Measurements from ENCODE around the gene SEMA5A.
A peak's percentile ranks its signal among the peaks of the same experiment; 100 is the strongest.

Gene SEMA5A

GRCh38 chr5:9451037-9451436, 94.8 kb downstream of the SEMA5A start:
- FAIRE-seq = no peak

GRCh38 chr5:9447691-9448090, 98.2 kb downstream of the SEMA5A start:
- FAIRE-seq = peak; percentile 38
- no peak for TF ChIP-seq POLR2A (IDR thresholded peaks at IDR 0.05; ENCODE audit: low read depth, low read length)
- no peak for DNase-seq (ENCODE audit: insufficient read length)

More at GRCh38 chr5:9451037-9451436, 94.8 kb downstream of the SEMA5A start:
- TF ChIP-seq POLR2AphosphoS5 (IDR thresholded peaks at IDR 0.05; ENCODE audit: low read depth, low read length) = no peak
- no peak for TF ChIP-seq POLR2A (IDR thresholded peaks at IDR 0.05; ENCODE audit: low read depth, low read length)
- TF ChIP-seq TAF1 (IDR thresholded peaks at IDR 0.05; ENCODE audit: borderline replicate concordance, low read depth, low read length) = no peak
- DNase-seq (ENCODE audit: insufficient read length) = no peak

GRCh38 chr5:9445826-9446388, 100.0 kb downstream of the SEMA5A start:
- no peak for DNase-seq (ENCODE audit: insufficient read length)
- peak; percentile 64 for FAIRE-seq
- TF ChIP-seq TAF1 (IDR thresholded peaks at IDR 0.05; ENCODE audit: borderline replicate concordance, low read depth, low read length) (no peak), POLR2AphosphoS5 (IDR thresholded peaks at IDR 0.05; ENCODE audit: low read depth, low read length) (no peak), POLR2A (IDR thresholded peaks at IDR 0.05; ENCODE audit: low read depth, low read length) (no peak)

DNA sequence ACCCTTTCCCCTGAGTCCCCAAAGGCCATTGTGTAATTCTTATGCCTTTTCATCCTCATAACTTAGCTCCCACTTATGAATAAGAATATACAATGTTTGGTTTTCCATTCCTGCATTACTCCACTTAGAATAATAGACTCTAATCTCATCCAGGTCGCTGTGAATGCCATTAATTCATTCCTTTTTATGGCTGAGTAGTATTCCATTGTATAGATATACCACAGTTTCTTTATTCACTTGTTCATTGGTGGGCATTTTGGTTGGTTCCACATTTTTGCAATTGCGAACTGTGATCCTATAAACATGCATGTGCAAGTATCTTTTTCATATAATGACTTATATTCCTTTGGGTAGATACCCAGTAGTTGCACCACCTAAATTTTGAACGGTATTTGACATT, 101.5 kb downstream of the SEMA5A start:
- FAIRE-seq (no peak), DNase-seq (ENCODE audit: insufficient read length) (no peak)
- TF ChIP-seq POLR2AphosphoS5 (IDR thresholded peaks at IDR 0.05; ENCODE audit: low read depth, low read length) = no peak
- no peak for TF ChIP-seq POLR2A (IDR thresholded peaks at IDR 0.05; ENCODE audit: low read depth, low read length)
- no peak for TF ChIP-seq TAF1 (IDR thresholded peaks at IDR 0.05; ENCODE audit: borderline replicate concordance, low read depth, low read length)

DNA sequence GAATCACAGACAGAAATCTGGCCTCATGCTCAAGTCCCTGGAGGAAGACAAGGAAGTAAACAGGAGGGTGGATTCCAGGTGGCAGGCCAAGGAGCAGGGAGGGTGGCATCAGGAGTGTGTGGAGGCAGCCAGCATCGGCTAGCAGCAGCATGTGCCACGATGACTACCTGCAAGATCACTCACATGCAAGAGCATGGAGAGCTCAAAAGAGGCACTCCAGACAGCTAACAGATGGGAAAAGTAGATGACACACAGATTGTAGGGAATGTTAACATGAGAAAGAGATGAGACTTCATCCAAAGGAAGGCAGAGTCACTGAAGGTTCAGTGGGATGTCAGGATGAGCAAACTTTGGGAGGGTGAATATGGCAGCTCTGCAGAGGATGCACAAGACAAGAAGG, 104.3 kb downstream of the SEMA5A start:
- no peak for DNase-seq (ENCODE audit: insufficient read length)
- no peak for FAIRE-seq

DNA sequence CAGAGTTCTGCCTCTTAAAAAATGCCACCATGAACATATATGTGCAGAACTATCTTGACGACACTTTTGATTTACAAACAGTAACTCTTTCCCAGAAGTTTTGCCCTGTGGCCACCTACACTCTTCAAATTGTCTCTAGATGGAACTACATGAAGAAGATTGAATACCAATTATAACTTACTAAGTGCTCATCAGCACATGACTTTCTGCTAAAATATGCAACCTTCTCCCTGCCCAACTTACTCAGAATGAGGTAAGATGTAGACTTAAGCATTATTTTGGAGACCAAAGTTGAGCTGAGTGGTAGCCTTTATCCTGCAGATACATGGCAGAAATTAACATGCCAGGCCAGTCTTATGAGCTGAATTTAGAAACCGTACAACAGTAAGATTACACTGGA, 105.4 kb downstream of the SEMA5A start:
- DNase-seq (ENCODE audit: insufficient read length) = no peak
- peak; percentile 70 for FAIRE-seq
- TF ChIP-seq POLR2A (IDR thresholded peaks at IDR 0.05; ENCODE audit: low read depth, low read length) (no peak), TAF1 (IDR thresholded peaks at IDR 0.05; ENCODE audit: borderline replicate concordance, low read depth, low read length) (no peak), POLR2AphosphoS5 (IDR thresholded peaks at IDR 0.05; ENCODE audit: low read depth, low read length) (no peak)

More for the DNA sequence above, 104.3 kb downstream of the SEMA5A start:
- TF ChIP-seq POLR2AphosphoS5 (IDR thresholded peaks at IDR 0.05; ENCODE audit: low read depth, low read length) (no peak), TAF1 (IDR thresholded peaks at IDR 0.05; ENCODE audit: borderline replicate concordance, low read depth, low read length) (no peak), POLR2A (IDR thresholded peaks at IDR 0.05; ENCODE audit: low read depth, low read length) (no peak)

GRCh38 chr5:9439531-9440292, 106.2 kb downstream of the SEMA5A start:
- FAIRE-seq (no peak), DNase-seq (ENCODE audit: insufficient read length) (no peak)
- TF ChIP-seq POLR2A (IDR thresholded peaks at IDR 0.05; ENCODE audit: low read depth, low read length) = no peak
- TF ChIP-seq POLR2AphosphoS5 (IDR thresholded peaks at IDR 0.05; ENCODE audit: low read depth, low read length) = no peak
- no peak for TF ChIP-seq TAF1 (IDR thresholded peaks at IDR 0.05; ENCODE audit: borderline replicate concordance, low read depth, low read length)

GRCh38 chr5:9438596-9439354, 107.1 kb downstream of the SEMA5A start:
- TF ChIP-seq POLR2A (IDR thresholded peaks at IDR 0.05; ENCODE audit: low read depth, low read length) (no peak), TAF1 (IDR thresholded peaks at IDR 0.05; ENCODE audit: borderline replicate concordance, low read depth, low read length) (no peak), POLR2AphosphoS5 (IDR thresholded peaks at IDR 0.05; ENCODE audit: low read depth, low read length) (no peak)
- no peak for FAIRE-seq
- DNase-seq (ENCODE audit: insufficient read length) = no peak

DNA sequence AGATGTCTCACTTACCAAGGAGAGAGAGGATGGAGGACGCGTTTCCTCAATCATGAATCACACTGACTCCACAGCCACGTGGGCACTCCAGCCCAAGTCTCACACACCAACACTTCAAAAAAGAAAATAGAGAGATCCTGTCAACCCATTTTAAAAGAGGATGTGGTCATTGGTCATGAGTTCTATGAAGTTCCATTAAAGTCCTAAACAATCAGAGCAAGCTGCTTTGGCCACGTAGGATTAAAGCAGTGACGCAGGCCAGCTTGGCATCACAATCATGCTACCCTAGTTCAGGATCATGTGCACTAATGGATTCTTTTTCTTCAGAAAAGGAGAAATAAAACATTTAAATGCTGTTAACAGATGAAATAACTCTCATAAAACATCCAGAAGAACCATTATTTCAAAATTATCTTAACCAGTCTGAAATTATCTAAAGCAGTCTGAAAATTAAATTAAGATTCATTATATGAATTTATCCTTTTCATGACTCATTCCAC, 108.1 kb downstream of the SEMA5A start:
- TF ChIP-seq POLR2A (IDR thresholded peaks at IDR 0.05; ENCODE audit: low read depth, low read length) (no peak), TAF1 (IDR thresholded peaks at IDR 0.05; ENCODE audit: borderline replicate concordance, low read depth, low read length) (no peak), POLR2AphosphoS5 (IDR thresholded peaks at IDR 0.05; ENCODE audit: low read depth, low read length) (no peak)
- FAIRE-seq = no peak
- no peak for DNase-seq (ENCODE audit: insufficient read length)

DNA sequence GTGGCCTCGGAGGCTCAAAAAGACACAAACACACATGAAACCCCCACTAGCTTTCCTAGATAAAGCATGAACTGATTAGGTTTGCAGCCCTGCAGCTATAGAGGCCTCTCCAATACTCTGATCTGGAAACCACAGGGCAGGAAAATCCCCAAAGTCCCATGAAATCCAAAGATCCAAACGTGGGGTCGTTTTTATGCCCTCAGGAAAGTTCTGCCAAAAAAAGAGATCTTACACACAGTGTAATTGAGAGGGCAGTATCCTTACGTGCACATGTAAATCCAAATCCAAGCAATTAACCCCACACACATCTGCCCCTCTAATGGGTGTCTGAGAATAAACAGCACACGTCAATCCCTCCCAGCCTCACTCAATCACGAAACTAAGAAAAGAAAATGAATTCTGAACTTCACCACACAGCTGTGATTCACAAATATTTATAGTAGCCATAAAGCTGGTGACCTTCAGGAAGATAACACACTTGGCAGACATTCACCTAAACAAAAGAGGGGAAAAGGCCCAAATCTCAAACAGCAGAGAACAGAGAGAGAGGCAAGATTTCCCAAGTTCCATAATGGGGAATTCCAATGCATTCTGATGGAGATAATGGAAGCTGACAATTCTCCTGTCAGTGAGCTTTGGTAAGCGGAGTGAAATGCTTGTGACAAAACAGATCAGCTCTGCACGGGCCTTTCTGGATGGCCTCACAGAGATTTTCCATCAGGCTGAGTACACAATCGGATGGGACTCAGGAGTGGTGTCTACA, 114.2 kb downstream of the SEMA5A start:
- no peak for FAIRE-seq

GRCh38 chr5:9431151-9431495, 114.8 kb downstream of the SEMA5A start:
- no peak for DNase-seq (ENCODE audit: insufficient read length)
- TF ChIP-seq POLR2A (IDR thresholded peaks at IDR 0.05; ENCODE audit: low read depth, low read length) (no peak), TAF1 (IDR thresholded peaks at IDR 0.05; ENCODE audit: borderline replicate concordance, low read depth, low read length) (no peak)
- FAIRE-seq = peak; percentile 40

More for the DNA sequence above, 114.2 kb downstream of the SEMA5A start:
- no peak for TF ChIP-seq POLR2AphosphoS5 (IDR thresholded peaks at IDR 0.05; ENCODE audit: low read depth, low read length)
- no peak for TF ChIP-seq POLR2A (IDR thresholded peaks at IDR 0.05; ENCODE audit: low read depth, low read length)
- no peak for TF ChIP-seq TAF1 (IDR thresholded peaks at IDR 0.05; ENCODE audit: borderline replicate concordance, low read depth, low read length)
- no peak for DNase-seq (ENCODE audit: insufficient read length)

Data from GM12892 (cell line).